GM12878 (cell line): ENCODE data around the gene BICRAL. TPM values are rescaled to one million over a fixed set of nuclear protein-coding genes. Genes with fewer than 3 reads are reported as not detected.

Source experiments
- ATAC-seq: fragments of 200-7000 bp; cut with Tn5 transposase; 3 replicates; pipeline ENCODE4 v1.9.1; 2020; ENCODE audit warnings: mild to moderate bottlenecking, moderate library complexity
- BruUV-seq: library from RNA; stranded (reverse); fragments of 400-500 nt; replicated peaks from 2 replicates; lab custom pipeline; 2021; lab: Mats Ljungman, UMichigan
- CTCF ChIA-PET: fragments of 300-600 bp; sonication (Branson Sonifier 250); formaldehyde crosslinking; extraction: SDS; loops from one replicate; lab custom pipeline; 2021; ENCODE audit warnings: inconsistent platforms; lab: Yijun Ruan, JAX
- POLR2A ChIA-PET: fragments of 350-600 bp; formaldehyde crosslinking; extraction: SDS; loops from one replicate; lab custom pipeline; 2021; ENCODE audit warnings: inconsistent platforms; lab: Charles Lee
- RAD21 ChIA-PET: fragments of 300-600 bp; sonication (Branson Sonifier 250); formaldehyde crosslinking; loops from one replicate; lab custom pipeline; 2023; ENCODE audit warnings: antibody characterized with exemption; ENCODE audit not compliant: unreplicated experiment; lab: Charles Lee
- SMC1A ChIA-PET: fragments of 300-600 bp; sonication (Branson Sonifier 250); formaldehyde crosslinking; loops from one replicate; lab custom pipeline; 2023; ENCODE audit not compliant: unreplicated experiment, uncharacterized antibody; lab: Charles Lee
- DNase-seq: peaks from one replicate; pipeline ENCODE4 v3.0.0-alpha.2; 2011; ENCODE audit warnings: low read depth, low spot score
- FAIRE-seq: peaks from 3 replicates; lab custom pipeline; 2011; peaks lifted over from hg19 to GRCh38; lab: Jason Lieb, UNC
- H2AFZ ChIP-seq: 2 replicates; pipeline ENCODE4 v1.6.0; 2011; ENCODE audit warnings: low read depth, low read length, control low read depth; ENCODE audit not compliant: control insufficient read depth
- H3K27ac ChIP-seq: 2 replicates; pipeline ENCODE4 v1.5.1; 2011; ENCODE audit warnings: control low read depth; ENCODE audit not compliant: control insufficient read depth, insufficient read depth
- H3K27me3 ChIP-seq, 2 experiments: replicated peaks in 1 of 2; 2 replicates each; pipeline versions ENCODE4 v1.6.0 to v1.6.1; 2011; ENCODE audit warnings: low read length in 1 of 2; ENCODE audit not compliant: control insufficient read depth in 2 of 2, insufficient read depth in 2 of 2
- H3K36me3 ChIP-seq, 2 experiments: 2 replicates each; pipeline ENCODE4 v1.5.1; 2011; ENCODE audit warnings: low read length in 1 of 2; ENCODE audit not compliant: control insufficient read depth in 2 of 2, insufficient read depth in 2 of 2
- H3K4me1 ChIP-seq: 2 replicates; pipeline ENCODE4 v1.6.1; 2011; ENCODE audit warnings: mild to moderate bottlenecking, low read length, moderate library complexity, mixed read lengths; ENCODE audit not compliant: control insufficient read depth, insufficient read depth
- H3K4me2 ChIP-seq: 2 replicates; pipeline ENCODE4 v1.6.0; 2011; ENCODE audit warnings: control low read depth; ENCODE audit not compliant: control insufficient read depth, insufficient read depth
- H3K4me3 ChIP-seq: fragments of 200-600 bp; sonication (generic); 2 replicates; pipeline ENCODE4 v1.5.1; 2016
- H3K79me2 ChIP-seq: 2 replicates; pipeline ENCODE4 v1.6.0; 2011; ENCODE audit warnings: low read length; ENCODE audit not compliant: control insufficient read depth, insufficient read depth
- H3K9ac ChIP-seq: 2 replicates; pipeline ENCODE4 v1.8.0; 2011; ENCODE audit warnings: low read length, control low read depth, mixed read lengths; ENCODE audit not compliant: control insufficient read depth, insufficient read depth
- H3K9me3 ChIP-seq: replicated peaks from 3 replicates; pipeline ENCODE4 v1.5.1; 2011; ENCODE audit warnings: mild to moderate bottlenecking, low read length; ENCODE audit not compliant: control insufficient read depth, insufficient read depth
- H4K20me1 ChIP-seq: 2 replicates; pipeline ENCODE4 v1.6.0; 2011; ENCODE audit not compliant: control insufficient read depth, insufficient read depth
- BHLHE40 ChIP-seq, 2 experiments: fragments of 450-650 bp in 1 of 2; IDR thresholded peaks; 2 replicates each; pipeline ENCODE4 v1.6.1; 2011 to 2017; ENCODE audit warnings: low read depth in 2 of 2, borderline replicate concordance in 1 of 2, improper control_type of control experiment in 1 of 2, low read length in 1 of 2, mild to moderate bottlenecking in 1 of 2
- BRCA1 ChIP-seq: IDR thresholded peaks from 2 replicates; pipeline ENCODE4 v1.6.1; 2011; ENCODE audit warnings: low read depth, low read length, improper control_type of control experiment
- EGR1 ChIP-seq, 2 experiments: IDR thresholded peaks; 1 replicate in 1 of 2; 2 replicates in 1 of 2; pipeline ENCODE4 v1.6.1; 2011 to 2012; ENCODE audit warnings: low read depth in 2 of 2, low read length in 2 of 2, borderline replicate concordance in 1 of 2, mild to moderate bottlenecking in 1 of 2, moderate library complexity in 1 of 2
- EP300 ChIP-seq, 2 experiments: fragments of 150-350 bp in 1 of 2; IDR thresholded peaks; 2 replicates each; pipeline ENCODE4 v1.6.1; 2011 to 2012; ENCODE audit warnings: low read depth in 2 of 2, low read length in 2 of 2, borderline replicate concordance in 1 of 2, improper control_type of control experiment in 1 of 2, inconsistent platforms in 1 of 2; ENCODE audit not compliant: control insufficient read depth in 1 of 2
- EZH2 ChIP-seq: IDR thresholded peaks from 2 replicates; pipeline ENCODE4 v1.6.1; 2012; ENCODE audit warnings: low read depth, mild to moderate bottlenecking, control low read depth, inconsistent platforms, low read length, borderline replicate concordance; ENCODE audit not compliant: control insufficient read depth
- HDAC6 ChIP-seq: fragments of 200-600 bp; sonication (generic); IDR thresholded peaks from one replicate; pipeline ENCODE4 v1.8.0; 2017; ENCODE audit warnings: antibody characterized with exemption; ENCODE audit not compliant: unreplicated experiment
- MAX ChIP-seq: IDR thresholded peaks from 2 replicates; pipeline ENCODE4 v1.6.1; 2012; ENCODE audit warnings: low read depth, low read length, improper control_type of control experiment
- PAX8 ChIP-seq: fragments of 450-650 bp; IDR thresholded peaks from 2 replicates; pipeline ENCODE4 v1.6.1; 2017; ENCODE audit warnings: mild to moderate bottlenecking, moderate library complexity
- TCF12 ChIP-seq: IDR thresholded peaks from 2 replicates; pipeline ENCODE4 v1.6.1; 2011; ENCODE audit warnings: low read depth, mild to moderate bottlenecking, low read length
- ZZZ3 ChIP-seq: IDR thresholded peaks from 2 replicates; pipeline ENCODE4 v1.6.1; 2011; ENCODE audit warnings: low read depth; ENCODE audit not compliant: control insufficient read depth, insufficient read length
- WGBS: methylation state at CpG from one replicate; pipeline ENCODE4 v1.1.6; 2016; ENCODE audit warnings: low lambda C conversion rate; ENCODE audit not compliant: insufficient replicate concordance, insufficient coverage; ENCODE audit errors: missing lambda C conversion rate; 5-methylcytosine and 5-hydroxymethylcytosine counted together
- in situ Hi-C: fragments of 300-500 bp; cut with MboI; formaldehyde crosslinking; loops from 9 replicates; pipeline ENCODE4 v1.14.3; 2018; ENCODE audit warnings: mixed read lengths
- intact Hi-C: fragments of 100-400 bp; cut with micrococcal nuclease; formaldehyde crosslinking; loops from one replicate; pipeline ENCODE4 v1.14.2; 2022; ENCODE audit not compliant: unreplicated experiment
- polyA plus RNA-seq, 11 experiments: library from polyadenylated mRNA; depleted of rRNA in 4 of 11; unstranded in 6 of 11; stranded (reverse) in 5 of 11; fragments of >200 nt; fragmentation: Nextera tagmentation in 4 of 11; fragmentation: Illumina TruSeq in 1 of 11; extraction: Ambion mirVana in 4 of 11; extraction: Trizol in 1 of 11; gene quantifications; 1 replicate in 1 of 11; 2 replicates in 10 of 11; pipeline versions ENCODE4 v1.2.1 to v1.2.3, GENCODE V29; 2011 to 2016; ENCODE audit warnings: inconsistent platforms in 2 of 11, missing spikeins in 2 of 11, low read depth in 1 of 11
- total RNA-seq, 4 experiments: library from RNA; depleted of rRNA in 3 of 4; stranded (reverse); fragments of >200 nt in 3 of 4; fragmentation: Illumina TruSeq in 1 of 4; extraction: Trizol in 1 of 4; gene quantifications; 2 replicates each; pipeline versions ENCODE4 v1.2.1 to v1.2.3, GENCODE V29; 2013 to 2021

Gene BICRAL
- total and polyA plus RNA-seq, 10 of the 15 experiments (the other 5 are each of a cell fraction or from before 2014, with no cell fraction given): 1.9 to 16.6 (median 8.5) TPM

- ATAC-seq (no peak), FAIRE-seq (no peak), DNase-seq (no peak)
- Histone ChIP-seq H2AFZ (no peak overlapping the region), H3K36me3 (peaks cover 0 to 8% of the 10 kb centered on the region in 2 experiments; a peak in 2 of 4 replicates), H3K4me3 (no peak overlapping the region), H3K4me1 (no peaks in the 10 kb centered on the region), H4K20me1 (no peaks in the 10 kb centered on the region), H3K79me2 (no peaks in the 10 kb centered on the region), H3K27ac (no peak overlapping the region), H3K9me3 (no peaks in the 10 kb centered on the region), H3K9ac (no peak overlapping the region), H3K27me3 (no peaks in the 10 kb centered on the region), H3K4me2 (no peak overlapping the region)
- POLR2A ChIA-PET: no interaction called here
- RAD21 ChIA-PET: interaction anchor here (1.1 kb wide), 1 partner anchor 9 kb away, joined by 4 read pairs; no protein-coding TSS in a partner anchor
- no TSS peak for BruUV-seq
- no peak for TF ChIP-seq TCF12
- no peak for TF ChIP-seq EGR1 (IDR thresholded peaks at IDR 0.05; ENCODE audit: borderline replicate concordance in 1 of 2, low read depth in 2 of 2, low read length in 2 of 2)
- no peak for TF ChIP-seq HDAC6
- intact Hi-C loops (no loop called here), in situ Hi-C loops (no loop called here)
- SMC1A ChIA-PET: interaction anchor here (1.5 kb wide), 1 partner anchor 58 kb away, joined by 4 read pairs; the partner anchor contains the start of gene RPL7L1
- 98% methylated on average over 10 of the region's 10 CpGs for WGBS
- CTCF ChIA-PET: interaction anchor here (1.6 kb wide), 1 partner anchor 12 kb away, joined by 3 read pairs; no protein-coding TSS in a partner anchor
Measured at GRCh38 chr6:42820512-42821340, 38.9 kb downstream of the BICRAL start.

GRCh38 chr6:42821341-42821668, 39.5 kb downstream of the BICRAL start:
- Histone ChIP-seq H3K79me2 (no peaks in the 10 kb centered on the region), H3K4me1 (no peaks in the 10 kb centered on the region), H4K20me1 (no peaks in the 10 kb centered on the region), H3K27ac (no peak overlapping the region), H3K36me3 (peaks cover 0 to 9% of the 10 kb centered on the region in 2 experiments; a peak in 3 of 4 replicates), H3K9me3 (no peaks in the 10 kb centered on the region), H3K27me3 (no peaks in the 10 kb centered on the region), H3K4me2 (no peak overlapping the region), H3K9ac (no peak overlapping the region), H3K4me3 (no peak overlapping the region), H2AFZ (no peak overlapping the region)
- DNase-seq (no peak), ATAC-seq (no peak), FAIRE-seq (no peak)
- WGBS: 100% methylated on average over 3 of the region's 3 CpGs
- CTCF ChIA-PET: no interaction called here
- POLR2A ChIA-PET: no interaction called here
- BruUV-seq: no TSS peak
- in situ Hi-C loops: no loop called here
- TF ChIP-seq BRCA1 (no peak), EP300 (IDR thresholded peaks at IDR 0.05; ENCODE audit: borderline replicate concordance in 1 of 2, control insufficient read depth in 1 of 2, low read depth in 2 of 2, low read length in 2 of 2) (no peak), MAX (no peak), PAX8 (no peak), EZH2 (no peak), ZZZ3 (no peak), BHLHE40 (IDR thresholded peaks at IDR 0.05; ENCODE audit: borderline replicate concordance in 1 of 2, low read depth in 2 of 2, low read length in 1 of 2) (no peak)
- intact Hi-C loops: no loop called here
- SMC1A ChIA-PET: no interaction called here
- RAD21 ChIA-PET: no interaction called here
